GM11168 (cell line): ENCODE measurements around the gene IKZF2.

Source experiments
- in situ Hi-C: fragments of 300-500 bp; cut with MboI; formaldehyde crosslinking; loops from one replicate; pipeline ENCODE4 v1.12.0; 2022; ENCODE audit warnings: low sequenced_read_pairs; ENCODE audit not compliant: unreplicated experiment

IKZF2 gene

DNA sequence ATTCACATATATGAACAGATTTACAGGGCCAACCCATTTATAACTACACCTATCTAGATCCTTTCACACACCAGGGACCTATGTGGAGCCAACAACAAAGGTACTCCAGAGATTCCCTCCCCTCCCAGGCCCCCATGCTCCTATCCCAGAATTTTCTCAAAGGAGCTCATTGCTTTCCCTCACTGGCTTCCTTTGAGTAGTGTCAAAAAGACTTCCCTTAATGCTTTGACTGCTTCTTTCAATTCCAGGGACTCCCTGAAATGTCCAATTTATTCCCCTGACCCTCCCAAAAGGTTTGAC is 46.6 kb downstream of the IKZF2 start:
- in situ Hi-C loops, result no loop called here

DNA sequence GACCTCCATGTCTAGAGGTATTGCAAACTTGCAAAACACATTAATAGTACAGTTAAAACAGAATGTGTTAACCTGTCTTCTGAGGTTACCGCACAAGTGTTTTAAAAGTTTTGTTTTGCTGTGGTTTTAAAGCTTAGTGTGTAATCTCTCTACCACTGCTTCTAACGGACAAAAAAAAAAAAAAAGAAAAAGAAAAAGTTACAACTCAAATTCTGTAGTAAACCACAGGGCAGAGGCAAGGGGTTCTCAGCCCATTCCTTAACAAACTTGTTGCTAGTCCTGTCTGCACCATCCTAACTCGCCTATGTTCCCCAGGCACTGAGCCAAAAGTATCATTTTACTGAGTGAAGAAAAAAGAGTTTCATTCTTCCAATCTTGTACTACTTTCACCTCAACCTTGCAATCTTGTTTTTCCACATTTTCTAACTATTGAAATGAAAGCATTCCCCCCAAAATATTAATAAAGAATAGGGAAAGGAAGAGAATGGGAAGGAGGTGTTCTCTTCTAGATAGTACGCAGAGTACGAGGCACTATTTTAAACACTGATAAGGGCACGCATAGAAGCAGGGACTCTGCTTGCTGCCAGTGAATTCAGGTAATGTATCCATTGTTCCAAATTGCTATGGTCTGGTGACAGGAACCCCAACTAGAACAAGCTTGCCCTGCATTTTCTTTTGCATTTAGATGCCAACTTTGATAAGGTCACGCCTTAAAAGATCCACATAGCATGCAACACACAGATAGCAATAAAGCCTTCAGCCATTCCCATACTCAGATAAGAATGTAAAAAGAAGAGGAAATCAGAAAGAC is 47.1 kb downstream of the IKZF2 start:
- in situ Hi-C loops, result no loop called here

DNA sequence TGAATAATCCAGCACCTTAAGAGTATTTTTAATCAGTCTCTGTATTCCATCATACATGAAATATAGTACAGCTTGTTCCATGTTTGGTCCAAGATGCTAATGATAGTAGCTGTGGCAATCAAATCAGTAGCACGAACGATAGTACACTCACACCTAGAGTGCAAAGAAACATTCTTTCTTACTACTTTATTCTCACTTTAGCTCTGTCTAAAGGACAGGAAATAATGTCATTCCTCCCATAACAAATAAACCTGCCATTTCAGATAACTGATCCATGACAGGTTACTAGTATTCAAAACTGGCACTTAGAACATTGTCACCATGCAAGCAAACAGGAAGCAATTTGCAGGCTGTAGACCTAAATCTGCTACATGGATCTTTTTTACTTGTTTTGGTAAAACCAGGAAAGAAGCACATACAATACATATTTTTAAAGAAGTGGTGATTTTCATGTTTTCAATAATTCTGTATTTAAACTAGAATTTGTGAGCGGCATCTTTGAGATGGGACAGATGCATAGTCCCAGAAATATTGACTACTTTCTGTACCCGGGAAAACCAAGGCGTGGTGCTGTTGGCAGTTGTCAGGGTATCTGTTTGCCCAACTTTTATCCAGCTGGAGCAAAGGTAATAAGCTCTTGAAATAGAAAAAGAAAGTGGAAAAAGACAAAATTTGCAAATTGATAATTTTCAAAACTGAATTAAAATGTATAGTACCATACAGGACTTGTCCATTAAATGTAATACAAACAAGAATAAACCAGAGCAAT is 49.5 kb downstream of the IKZF2 start:
- in situ Hi-C loops, result no loop called here

DNA sequence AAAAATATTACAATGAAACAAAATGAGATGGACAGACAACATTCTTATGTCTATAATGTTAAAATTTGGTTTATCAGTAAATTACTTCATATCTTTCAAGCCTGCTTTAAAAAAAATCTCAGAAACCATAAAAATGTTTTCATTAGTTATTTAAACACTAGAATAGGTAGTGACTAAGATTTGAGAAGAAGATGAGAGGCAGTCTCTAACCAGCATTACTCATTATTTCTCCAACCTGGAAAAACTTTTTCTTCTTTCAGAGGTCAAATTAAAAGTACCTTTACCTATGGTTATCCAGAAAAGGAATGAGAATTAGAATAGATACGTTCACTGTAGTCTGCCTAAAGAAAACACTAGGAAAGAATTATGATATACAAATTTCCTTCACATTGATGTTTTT is 50.3 kb downstream of the IKZF2 start:
- in situ Hi-C loops, result no loop called here

DNA sequence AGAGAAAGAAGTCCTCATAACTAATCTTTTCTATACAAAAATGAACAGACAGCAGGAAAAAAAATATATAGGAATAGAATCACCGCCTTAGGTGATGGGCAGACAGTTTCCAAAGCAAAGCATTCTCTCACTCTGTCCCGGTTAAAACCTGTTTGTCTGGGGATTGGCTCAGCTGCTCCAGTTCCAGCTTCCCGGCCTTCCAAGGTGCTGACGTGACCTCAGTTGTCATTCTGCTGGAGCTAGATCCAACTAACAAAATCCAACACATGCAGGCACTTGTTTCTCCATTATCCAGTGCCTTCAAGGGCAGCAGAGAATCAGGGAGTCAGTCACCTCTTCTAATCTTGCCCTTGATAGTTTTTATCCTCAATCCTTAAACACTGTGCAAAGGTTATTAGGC is 52.8 kb downstream of the IKZF2 start:
- in situ Hi-C loops, result no loop called here

DNA sequence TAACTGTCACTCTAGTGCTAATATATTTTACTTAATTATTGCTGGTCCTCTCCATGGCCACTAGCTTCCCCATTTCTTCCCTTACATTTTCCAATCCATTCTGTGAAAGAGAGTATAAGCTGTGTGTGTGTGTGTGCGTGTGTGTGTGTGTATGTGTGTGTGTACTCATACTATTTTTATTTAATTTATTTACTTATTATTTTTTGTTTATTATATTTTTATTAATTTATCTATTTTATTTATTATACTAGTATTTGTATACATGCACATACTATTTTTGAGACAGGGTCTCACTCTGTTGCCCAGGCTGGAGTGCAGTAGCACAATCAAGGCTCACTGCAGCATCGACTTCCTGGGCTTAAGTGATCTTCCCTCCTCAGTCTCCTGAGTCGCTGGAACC is 59.6 kb downstream of the IKZF2 start:
- in situ Hi-C loops, result no loop called here

DNA sequence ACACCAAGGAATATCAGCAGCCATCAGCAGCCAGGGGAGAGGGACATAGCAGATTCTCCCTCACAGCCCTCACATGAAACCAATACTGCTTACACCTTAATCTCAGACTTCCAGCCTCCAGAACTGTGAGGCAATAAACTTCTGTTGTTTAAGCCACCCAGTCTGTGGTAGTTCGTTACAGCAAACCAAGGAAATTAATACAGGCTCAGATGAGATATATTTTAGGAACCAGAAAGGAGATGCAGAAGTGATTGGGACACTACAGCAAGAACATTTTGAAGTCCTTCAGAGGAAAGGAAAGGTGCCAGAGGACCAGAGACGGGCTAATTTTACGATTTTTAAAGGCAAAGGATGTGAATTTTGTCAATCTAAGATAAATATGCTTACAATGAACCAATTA is 60.6 kb downstream of the IKZF2 start:
- in situ Hi-C loops, result no loop called here

DNA sequence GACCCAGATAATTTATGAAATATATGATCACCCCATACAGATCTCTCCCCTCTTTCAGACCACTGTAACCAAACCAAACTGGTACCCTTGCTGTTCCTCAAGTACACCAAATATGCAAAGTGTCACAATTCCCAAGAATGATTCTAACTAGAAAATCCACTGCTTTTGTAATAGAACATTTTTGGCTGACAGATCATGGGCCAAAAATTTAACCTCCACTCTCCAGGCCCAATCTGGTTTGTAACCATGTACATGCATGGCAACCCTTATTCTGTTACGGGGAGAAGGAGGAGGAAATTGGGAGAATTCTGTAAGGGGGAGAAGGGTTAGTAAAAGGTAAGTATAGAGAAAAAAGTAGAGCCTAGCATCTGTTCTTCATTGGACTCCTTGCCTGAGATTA is 62.0 kb downstream of the IKZF2 start:
- in situ Hi-C loops, result no loop called here

DNA sequence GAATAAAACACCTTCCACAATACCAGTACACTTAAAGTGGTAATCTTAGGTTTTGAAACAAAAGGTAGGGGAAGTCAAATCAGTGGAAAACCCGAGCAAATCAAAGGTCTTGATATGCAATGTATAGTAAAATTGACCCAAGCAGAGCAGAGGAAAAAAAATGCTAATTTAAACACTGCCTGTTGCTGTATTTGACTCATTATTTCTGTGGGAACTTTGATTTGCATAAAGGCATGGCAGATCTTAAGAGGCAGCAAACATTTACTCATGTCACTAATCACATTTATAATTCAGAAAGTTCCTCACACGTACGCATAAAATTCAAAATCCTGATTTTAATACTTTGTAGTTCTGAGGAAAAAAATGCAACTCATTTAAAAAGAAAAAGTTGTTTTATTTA is 64.4 kb downstream of the IKZF2 start:
- in situ Hi-C loops, result no loop called here

DNA sequence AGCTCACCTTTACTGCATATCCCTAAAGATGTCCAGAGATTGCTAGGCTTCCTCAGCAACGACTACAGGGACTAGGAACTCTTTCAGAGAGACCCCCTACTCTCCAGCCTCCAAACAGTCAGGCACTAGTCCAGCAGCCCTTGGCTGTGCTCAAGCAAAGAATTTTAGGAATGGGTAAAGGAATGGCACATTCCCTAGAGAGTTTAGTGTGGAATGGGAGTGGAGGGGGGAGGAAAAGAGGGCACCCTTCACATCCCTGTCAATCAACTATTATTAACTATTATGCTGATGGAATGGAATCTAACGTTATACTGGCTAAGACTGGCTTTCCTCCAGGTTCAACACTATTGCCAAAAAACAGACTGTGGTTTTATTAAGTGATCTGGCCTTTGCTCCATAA is 64.8 kb downstream of the IKZF2 start:
- in situ Hi-C loops, result no loop called here

DNA sequence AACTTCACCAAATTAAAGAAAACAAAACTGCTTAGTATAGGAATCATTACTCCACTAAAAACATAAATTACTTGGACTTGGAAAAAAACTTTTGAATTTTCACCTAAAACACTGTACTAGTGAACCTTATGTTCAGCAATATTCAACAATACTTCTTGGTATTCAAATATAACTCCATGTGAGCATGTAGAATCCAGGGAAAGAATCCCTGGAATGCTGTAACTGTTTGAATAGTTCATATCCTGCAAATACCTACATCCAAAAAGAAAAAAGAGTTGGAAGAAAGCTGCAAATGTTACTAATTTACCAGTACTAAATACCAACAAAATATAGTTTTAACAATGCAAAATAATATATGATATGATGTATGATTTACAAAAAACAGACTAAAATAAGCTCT is 65.4 kb downstream of the IKZF2 start:
- in situ Hi-C loops, result no loop called here

DNA sequence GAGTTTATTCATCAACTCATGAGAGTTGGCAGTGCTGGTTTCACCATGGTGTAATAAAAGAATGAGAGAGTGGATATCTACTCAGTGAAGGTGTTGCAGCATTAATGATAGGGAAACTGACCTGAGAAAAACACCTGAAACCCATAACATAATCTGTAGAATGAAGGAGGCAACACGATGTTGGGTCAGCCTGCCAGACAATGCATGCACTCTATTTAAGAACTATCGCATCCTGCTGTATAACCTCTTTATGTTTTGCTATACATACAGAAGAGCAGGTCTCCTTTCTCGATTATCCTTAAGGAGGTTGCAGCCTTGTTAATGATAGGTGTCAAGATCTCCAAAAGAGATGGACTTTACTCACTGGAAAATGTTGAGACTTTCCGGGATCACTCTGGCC is 65.9 kb downstream of the IKZF2 start:
- in situ Hi-C loops, result no loop called here

DNA sequence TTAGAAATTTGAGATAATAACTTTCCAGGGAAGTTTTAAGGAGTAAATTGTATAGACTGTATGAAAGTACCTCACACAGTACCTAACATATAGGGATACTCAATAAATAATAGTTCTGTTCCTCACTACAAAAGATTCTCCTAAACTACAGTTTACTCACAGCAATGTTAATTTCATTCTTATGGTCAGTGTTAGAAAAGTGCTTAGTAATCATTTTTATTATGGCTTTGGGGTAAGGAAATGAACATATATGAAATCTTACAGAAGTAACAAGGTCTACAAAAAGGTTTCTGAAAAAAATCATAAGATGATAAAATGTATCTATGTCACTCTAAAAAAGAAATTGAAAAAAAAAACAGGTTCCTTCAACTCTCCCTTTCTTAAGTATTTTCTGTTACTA is 67.2 kb downstream of the IKZF2 start:
- in situ Hi-C loops, result no loop called here

DNA sequence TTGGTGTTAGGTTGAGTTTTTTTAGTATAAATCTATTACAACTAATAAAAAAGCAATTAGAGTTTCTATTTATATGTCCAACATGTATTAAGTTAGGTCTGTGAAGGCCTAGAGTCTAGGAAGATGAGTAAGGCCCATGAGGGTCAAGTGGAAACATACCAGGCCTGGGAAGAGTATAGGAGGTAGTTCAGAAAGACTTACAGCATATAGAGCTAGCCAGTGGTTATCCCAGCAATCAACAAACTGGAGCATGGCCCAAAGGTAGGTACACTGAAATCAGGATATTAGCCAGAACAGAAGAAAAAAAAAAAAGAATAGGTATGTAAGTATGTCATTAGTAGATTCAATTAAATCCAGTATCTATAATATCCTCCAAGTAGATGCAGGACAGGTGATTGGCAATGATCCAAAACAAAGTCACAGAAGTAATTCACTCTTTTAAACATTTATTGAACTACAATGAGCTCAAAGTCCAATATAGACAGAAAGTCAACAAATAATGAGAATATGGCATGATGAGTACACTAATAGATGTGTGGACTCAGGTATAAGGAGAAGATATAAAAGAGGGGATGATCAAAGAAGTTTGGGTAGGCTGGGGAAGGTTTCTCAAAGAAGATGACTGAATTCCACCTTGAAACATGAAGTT is 70.3 kb downstream of the IKZF2 start:
- in situ Hi-C loops, result no loop called here

DNA sequence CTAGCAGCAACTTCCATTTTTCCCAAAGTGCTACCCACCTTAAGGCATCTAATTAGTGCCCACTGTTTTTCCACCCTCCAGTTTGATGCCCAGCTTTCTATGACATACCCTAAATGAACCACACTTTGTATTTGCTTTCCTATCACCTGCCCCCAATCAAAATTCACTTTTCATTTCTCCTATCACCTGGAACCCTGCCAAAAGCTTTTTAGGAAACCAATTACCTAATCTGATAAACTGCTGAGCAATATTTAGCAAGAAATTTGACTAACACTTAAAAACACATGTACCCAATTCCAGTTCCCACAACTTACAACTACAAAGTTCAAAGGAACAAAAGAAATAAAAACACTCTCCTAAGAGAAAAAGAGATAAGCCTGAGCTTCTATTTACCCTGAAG is 71.7 kb downstream of the IKZF2 start:
- in situ Hi-C loops, result no loop called here

DNA sequence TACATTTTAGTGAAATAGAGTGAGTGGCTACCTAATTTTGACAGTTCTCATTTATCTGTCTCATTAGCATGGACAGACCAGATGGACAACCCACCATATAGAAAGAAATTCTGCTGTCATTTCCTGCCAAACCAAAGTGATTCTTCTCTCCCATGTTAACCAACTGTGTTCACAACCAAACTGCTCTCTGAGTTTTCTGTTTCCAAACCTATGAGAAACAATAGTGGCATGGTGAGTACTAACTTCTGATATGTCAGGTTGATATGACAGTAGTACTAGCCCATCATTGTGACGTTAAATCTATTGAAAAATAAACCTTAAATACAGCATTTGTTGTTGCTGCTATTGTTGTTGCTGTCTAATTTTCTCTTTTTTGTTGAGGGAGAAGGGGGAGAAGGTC is 72.7 kb downstream of the IKZF2 start:
- in situ Hi-C loops, result no loop called here

DNA sequence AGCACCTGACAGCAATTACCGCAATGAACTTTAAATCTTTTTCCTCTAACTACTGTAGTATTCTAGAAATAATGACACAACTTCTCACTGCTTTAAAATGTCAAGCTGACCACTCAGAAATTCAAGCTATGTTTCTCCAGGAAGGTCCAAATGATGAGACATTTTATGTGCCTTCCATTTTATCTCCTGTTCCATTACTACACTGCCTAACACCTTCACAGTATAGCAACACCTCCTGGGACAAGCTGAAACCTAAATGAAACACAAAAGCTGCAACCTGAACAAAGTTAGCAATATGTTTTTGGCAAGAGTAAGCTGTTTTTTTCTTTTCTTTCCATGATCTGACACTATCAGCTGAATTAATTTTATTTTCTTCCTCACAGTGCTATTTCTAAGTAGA is 81.9 kb downstream of the IKZF2 start:
- in situ Hi-C loops, result no loop called here

DNA sequence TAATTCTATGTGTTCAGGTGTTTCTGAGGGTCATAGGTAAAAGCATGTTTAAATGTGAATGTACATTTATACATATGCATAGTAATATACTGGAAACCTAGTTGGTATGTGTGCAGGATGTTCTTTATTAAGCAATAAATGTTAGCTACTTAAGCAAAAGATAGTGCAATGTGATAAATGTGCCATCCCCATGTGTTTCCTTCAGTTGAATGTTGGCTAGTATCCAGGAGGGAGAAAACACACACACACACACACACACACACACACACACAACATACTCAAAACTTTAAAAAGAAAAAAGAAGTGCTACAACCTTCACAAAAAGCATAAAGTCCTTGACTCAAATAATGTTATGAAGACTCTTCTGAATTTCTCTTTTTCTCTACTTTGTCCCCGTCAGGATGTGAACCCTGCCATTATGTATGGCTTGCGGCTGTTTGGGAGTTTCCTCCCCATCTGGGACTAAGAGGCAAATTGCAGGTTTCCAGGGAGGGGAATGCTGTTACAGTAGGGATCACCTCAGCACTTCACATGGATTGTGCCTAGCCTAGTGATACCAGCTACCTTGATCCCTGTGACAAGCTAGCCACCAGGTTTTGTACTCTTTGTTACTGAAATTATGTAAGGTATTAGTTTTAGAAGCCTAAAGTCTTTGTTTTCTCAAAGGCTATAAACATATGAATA is 82.6 kb downstream of the IKZF2 start:
- in situ Hi-C loops, result no loop called here

DNA sequence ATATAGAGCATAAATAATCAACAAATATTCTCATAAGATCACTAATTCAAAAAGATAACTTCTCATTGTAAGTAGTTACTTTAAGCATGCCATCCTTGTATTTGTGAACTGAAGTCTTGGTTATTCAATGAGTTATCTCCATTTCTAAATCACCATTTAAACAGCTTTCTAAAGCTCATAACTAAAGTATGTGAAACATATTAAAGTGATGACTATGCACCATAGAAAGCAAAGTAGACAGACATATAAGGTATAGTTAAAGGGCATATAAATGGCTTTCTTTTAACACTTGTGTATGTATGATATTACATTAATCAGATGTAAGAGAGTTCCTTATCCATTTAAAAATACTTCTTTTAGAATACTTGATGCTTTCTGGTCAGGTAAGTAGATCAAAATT is 83.5 kb downstream of the IKZF2 start:
- in situ Hi-C loops, result no loop called here

DNA sequence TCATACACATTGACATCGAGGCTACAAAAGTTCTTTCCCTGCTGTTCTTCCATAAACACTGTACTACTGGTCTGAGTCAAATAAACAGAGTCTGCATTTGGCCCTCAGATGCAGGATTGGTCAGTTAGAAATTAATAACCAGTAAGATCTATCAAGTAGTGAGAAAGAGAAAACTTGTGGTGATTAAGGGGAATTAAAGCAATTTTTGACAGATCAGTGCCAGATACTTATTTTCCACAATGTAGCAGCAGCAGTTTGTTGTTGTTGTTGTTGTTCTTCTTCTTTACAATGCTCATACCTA is 85.0 kb downstream of the IKZF2 start:
- in situ Hi-C loops, result no loop called here
